ENCODE results near the gene ONECUT1.

- no peak for TF ChIP-seq CTCF (IDR thresholded peaks at IDR 0.05)
- TF ChIP-seq POLR2A (IDR thresholded peaks at IDR 0.05), result no peak
- TF ChIP-seq POLR2AphosphoS5 (IDR thresholded peaks at IDR 0.05), result no peak
Observed at GRCh38 chr15:52730173-52730572, 60.0 kb downstream of the ONECUT1 start.

Data from suprapubic skin (tissue), 4 donors.